K562 (cell line): Measurements from ENCODE around the gene NAXD.

Experiments used
- DLX4 ChIP-seq: fragments of 250-450 bp; sonication (Bioruptor Pico); IDR thresholded peaks from 2 replicates; pipeline ENCODE4 v1.6.1; 2021; ENCODE audit warnings: mild to moderate bottlenecking
- GTF3C2 ChIP-seq: IDR thresholded peaks from 3 replicates; pipeline ENCODE4 v1.6.1; 2011; ENCODE audit warnings: borderline replicate concordance, mild to moderate bottlenecking, moderate library complexity; ENCODE audit not compliant: insufficient read length; ENCODE audit errors: extremely low read depth

- TF ChIP-seq GTF3C2 (no peak), DLX4 (CRISPR knock-in tag) (no peak)
Measured at GRCh38 chr13:110636701-110637201, 21.4 kb downstream of the NAXD start.
